ENCODE data around the gene GPX3.

GRCh38 chr5:151002681-151003502 is 17.5 kb upstream of the GPX3 start:
- no peak for TF ChIP-seq CTCF (IDR thresholded peaks at IDR 0.05)
- TF ChIP-seq FOXM1 (IDR thresholded peaks at IDR 0.05; ENCODE audit: low read depth): no peak
- TF ChIP-seq NRF1 (IDR thresholded peaks at IDR 0.05; ENCODE audit: low read depth, low read length): no peak
- TF ChIP-seq MXI1 (IDR thresholded peaks at IDR 0.05; ENCODE audit: low read depth, low read length): no peak
- TF ChIP-seq USF1 (IDR thresholded peaks at IDR 0.05; ENCODE audit: borderline replicate concordance, low read depth): no peak
- no peak for TF ChIP-seq RAD21 (IDR thresholded peaks at IDR 0.05; ENCODE audit: low read length)
- no peak for TF ChIP-seq GATA2 (CRISPR knock-in tag; IDR thresholded peaks at IDR 0.05)
- no peak for TF ChIP-seq POLR2AphosphoS5 (IDR thresholded peaks at IDR 0.05; ENCODE audit: low read depth, low read length)
- TF ChIP-seq USF2 (IDR thresholded peaks at IDR 0.05; ENCODE audit: borderline replicate concordance, low read depth, low read length): no peak
- TF ChIP-seq GABPA (IDR thresholded peaks at IDR 0.05; ENCODE audit: low read depth): no peak
